ENCODE results near the gene AUTS2.

- no peak for TF ChIP-seq CTCF (IDR thresholded peaks at IDR 0.05; ENCODE audit: low read length)
- no peak for TF ChIP-seq EZH2 (IDR thresholded peaks at IDR 0.05; ENCODE audit: borderline replicate concordance, low read length)
These were observed 411 bp downstream of the AUTS2 start for GRCh38 chr7:69598487-69599285.

All from OCI-LY1 (cell line).